GM19324 (cell line): ENCODE measurements around the gene SERPINE2.
"Not testable (repeated sequence)": the region's sequence is repeated elsewhere in the genome, so short reads cannot be mapped to it uniquely, and the experiment has no call there.

Experiments
- ATAC-seq: cut with Tn5 transposase; IDR thresholded peaks from one replicate; pipeline ENCODE4 v1.9.1; 2021; ENCODE audit warnings: mild to moderate bottlenecking, moderate library complexity; ENCODE audit not compliant: unreplicated experiment, low FRiP score

The SERPINE2 gene

DNA sequence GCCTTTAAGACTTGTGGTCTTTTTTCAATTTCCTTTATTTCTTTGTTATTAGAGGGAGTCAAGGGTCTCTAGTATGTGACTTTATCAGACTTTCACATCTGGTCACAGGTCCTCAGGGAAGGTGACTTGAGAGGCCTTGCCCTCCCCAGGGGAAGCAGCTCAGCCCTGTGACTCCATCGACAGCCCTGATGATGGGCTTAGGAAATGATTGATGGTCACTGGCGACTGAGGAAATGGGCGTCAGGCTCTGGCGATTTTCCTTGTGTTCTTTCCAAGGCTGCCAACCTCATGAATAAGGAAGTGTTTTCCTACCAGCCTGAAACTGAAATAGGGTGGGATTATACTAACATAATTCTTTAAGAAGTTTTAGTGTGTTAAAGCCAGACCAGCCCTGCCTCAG lies 21.1 kb downstream of the SERPINE2 start:
- no peak for ATAC-seq

DNA sequence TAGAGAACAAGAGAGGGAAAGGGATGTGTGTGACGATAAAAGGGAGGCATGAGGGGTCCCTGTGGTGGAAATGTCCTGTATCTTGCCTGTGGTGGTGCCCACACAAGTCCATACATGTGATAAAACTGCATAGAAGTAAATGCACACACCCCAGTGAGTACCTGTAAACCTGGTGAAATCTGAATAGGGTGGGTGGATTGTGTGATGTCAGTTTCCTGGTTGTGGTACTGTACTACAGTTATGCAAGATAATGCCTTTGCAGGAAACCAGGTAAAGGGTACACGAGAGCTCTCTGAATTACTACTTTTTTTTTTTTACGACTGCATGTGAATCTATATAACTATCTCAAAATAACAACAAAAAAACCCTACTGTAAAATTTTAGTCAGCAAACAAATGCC lies 22.1 kb downstream of the SERPINE2 start:
- ATAC-seq = no peak

DNA sequence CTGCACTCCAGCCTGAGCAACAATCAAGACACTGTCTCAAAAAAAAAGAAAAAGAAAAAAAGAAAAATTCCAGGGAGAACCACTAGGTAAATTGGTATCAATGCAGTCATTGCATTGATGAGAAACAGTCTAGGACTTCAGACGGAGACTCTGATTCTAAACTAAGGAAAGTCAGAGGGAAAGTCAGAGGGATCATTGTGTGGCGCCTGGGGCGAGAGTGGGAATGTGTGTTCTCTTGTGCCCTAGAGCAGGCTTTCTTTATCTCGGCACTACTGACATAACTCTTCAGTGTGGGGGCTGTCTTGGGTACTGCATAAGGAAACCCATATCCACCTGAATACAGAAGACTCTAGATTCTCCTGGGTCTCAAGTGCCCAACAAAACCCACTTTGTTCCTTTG lies 24.8 kb downstream of the SERPINE2 start:
- no peak for ATAC-seq

DNA sequence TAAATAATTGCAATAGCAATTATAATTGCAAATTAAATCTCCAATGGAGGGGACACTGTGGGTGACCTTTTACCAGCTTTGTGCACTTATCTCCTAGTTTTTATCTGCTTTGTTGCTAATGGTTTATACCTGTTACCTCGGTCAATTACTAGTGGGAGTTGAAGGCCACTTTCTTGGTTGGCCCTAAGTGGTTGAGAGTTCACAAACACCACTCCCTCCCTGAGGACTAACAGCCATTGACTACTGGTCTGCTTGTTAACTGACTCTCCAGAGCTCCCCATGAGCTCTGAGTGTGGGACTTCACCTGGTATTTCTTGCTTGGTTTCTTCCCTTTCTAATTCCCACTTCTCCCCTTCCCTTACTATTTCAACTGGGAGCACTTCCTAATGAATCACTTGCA lies 27.2 kb downstream of the SERPINE2 start:
- no peak for ATAC-seq

DNA sequence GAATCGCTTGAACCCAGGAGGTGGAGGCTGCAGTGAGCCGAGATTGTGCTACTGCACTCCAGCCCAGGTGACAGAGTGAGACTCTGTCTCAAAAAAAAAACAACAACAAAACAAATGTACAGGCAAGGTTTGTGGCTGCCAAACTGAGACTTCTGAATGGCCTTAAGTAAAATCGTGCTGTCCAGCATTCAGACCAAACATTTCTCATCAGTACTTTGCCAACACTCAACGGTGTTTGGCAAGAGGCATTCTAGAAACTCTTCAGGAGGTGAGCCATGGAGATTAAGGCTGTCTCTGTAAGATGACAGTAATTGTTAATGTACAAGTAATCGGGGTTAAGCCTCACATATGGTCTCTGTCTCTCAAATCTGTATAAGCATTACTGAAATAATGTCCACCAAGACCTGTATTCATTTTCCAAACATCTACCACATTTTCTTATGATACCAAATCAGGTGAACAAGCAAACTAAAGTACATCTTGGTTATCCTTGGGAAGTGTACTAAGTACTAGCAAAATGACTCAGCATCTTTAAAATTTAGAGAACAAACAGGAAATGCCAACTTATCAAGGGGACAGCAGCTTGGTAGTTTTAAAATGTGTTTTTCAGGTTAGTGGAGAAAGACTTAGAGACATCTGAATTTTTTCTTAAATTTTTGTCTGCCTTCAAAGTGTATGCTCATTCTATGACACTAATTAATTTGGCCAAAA lies 29.3 kb downstream of the SERPINE2 start:
- no peak for ATAC-seq

DNA sequence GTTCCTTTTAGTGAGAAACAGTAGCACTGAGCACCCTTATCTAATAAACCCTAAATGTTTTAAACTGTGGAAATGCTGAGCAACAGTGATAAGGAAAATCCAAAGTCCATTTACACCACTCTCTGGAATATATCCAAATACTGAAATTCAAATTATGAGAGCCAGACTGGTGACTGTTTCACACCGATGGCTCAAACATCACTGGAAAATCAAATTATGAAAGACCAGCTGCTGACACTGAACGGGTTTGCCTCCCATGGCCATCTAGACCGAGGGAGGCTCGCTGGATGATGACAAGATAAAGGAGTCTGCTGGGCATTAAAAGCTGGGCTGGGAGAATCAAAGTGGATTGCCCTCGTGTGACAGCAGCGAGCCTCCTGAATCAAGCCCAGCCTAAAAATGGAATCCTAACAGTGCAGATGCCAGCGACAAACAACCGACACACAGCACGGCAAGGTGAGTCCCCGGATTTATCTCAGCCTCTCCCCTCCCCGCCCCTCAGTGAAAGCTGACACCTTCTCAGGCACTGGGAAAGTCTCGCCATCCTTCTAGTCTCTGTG lies 30.3 kb downstream of the SERPINE2 start:
- ATAC-seq = no peak

DNA sequence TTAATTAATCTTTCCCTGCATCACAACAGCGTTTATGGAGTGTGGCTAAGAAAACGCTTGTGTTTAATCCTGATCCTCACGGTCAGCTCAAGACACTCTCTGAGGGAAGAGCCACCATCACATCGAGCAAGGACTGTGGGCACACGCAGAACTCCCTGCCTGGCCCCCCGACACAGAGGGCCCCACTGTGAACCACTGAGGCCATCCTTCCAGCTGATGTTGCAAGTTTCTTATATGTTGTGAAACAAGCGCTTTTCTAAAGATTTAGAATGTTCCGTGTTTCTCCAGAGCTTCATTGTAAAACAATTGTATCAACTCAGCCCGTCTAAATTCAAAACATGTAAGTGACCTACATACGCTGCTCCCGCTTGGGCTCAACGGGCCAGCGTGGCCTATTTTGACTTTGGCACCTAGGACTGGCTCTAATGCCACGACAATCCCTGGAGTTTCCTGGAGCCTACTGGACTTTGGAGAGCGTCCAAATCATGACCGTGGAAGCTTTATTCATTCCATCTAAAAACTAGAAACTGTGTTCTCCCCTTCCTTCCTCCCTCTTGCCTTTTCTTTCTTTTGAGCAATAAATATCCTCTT lies 34.9 kb downstream of the SERPINE2 start:
- ATAC-seq = no peak

DNA sequence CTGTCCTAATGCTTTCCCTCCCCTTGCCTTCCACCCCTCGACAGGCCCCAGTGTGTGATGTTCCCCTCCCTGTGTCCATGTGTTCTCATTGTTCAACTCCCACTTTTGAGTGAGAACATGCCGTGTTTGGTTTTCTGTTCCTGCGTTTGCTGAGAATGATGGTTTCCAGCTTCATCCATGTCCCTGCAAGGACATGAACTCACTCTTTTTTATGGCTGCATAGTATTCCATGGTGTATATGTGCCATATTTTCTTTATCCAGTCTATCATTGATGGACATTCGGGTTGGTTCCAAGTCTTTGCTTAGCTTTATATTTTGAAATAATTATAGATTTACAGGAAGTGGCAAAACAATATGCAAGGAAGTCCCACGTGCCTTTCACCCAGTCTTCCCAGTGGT lies 38.4 kb downstream of the SERPINE2 start:
- not testable (repeated sequence) for ATAC-seq

DNA sequence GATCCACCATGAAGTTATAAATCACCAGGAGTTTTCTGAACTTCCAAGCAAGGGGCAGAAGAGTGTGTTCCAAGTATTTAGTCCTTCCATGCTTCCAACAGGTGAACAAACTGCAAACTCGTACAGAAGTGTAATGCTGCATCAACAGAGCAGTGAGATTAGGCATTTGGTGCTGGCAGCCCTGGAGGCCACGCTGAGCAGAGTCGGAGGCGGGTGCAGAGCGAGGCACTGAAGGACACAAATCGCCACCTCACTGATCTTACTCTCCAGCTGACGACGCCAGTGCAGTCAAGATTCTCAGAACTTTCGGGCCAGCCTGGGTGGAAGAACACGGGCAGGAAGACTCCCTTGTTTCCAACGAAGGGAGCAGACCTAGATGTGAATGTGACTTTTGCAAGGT lies 39.2 kb downstream of the SERPINE2 start:
- no peak for ATAC-seq

DNA sequence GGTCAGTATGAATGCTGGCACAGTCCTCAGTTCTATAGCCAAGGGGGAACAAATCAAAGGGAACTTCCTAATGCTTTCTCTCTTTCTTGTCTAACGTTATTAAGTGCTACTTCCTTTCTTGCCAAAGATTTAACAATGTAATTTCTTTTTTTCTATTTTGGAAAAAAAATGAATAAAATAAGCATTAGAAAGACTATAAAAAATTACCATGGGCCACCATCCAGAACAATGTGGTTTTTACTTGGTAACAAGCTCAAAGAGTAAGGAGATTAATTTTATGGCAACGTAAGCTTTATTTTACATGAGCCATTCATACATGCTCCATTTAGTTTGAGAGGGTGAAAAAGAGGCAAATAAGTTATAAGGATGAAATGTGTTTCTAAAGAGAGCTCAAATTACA lies 40.1 kb downstream of the SERPINE2 start:
- no peak for ATAC-seq

DNA sequence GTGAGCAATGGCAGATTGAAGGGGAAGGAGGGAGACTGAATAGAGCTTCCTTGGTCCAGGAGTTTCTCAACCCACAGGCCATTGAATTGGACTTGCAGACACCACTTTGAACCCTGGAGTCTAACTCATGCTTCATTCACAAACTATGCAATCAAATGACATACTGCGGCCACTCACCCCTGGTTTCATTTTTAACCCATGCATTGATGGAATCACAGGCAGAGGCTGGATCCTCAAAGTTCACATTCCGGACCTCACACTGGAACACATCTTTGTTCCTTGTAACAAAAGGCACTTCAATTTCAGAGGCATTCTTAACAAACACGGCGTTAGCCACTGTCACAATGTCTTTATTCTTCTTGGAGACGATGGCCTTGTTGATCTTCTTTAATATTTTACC lies 41.1 kb downstream of the SERPINE2 start:
- ATAC-seq = no peak

DNA sequence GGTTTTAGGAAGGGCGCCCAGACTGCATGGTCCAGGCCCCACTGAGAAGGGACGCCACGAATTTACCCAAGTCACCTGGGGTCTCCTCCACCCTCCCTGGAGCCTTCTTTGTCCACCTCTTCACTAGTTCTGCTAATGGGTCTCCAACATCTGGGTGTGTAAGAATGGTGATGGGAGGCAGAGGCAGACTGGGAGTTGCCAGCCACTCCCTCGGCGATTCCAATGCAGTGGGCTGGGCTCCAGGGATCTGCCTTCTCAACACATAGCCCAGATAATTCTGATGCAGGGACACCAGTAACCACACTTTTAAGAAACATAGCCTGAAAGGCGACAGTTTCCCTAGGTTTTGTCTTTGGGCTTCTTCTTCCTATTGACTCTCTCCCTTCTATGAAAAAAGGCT lies 42.7 kb downstream of the SERPINE2 start:
- ATAC-seq = no peak

DNA sequence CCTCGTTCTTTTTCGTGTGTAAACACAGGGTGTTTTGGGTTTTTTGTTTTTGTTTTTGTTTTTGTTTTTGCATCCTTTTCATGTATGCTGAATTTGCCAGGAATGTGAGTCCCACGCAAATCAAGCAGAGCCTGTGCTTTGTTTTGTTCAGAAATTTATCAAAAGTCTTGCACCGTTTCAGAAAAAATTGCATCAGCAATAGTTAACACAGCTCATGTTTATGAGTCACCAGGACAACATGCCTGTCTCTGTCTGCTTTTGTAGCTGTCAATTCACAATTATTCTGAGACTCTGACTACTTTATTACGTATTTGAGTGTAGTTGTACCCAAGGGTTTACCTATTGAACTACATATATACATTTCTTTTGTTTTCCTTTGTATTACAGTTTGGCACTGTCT lies 43.5 kb downstream of the SERPINE2 start:
- no peak for ATAC-seq

DNA sequence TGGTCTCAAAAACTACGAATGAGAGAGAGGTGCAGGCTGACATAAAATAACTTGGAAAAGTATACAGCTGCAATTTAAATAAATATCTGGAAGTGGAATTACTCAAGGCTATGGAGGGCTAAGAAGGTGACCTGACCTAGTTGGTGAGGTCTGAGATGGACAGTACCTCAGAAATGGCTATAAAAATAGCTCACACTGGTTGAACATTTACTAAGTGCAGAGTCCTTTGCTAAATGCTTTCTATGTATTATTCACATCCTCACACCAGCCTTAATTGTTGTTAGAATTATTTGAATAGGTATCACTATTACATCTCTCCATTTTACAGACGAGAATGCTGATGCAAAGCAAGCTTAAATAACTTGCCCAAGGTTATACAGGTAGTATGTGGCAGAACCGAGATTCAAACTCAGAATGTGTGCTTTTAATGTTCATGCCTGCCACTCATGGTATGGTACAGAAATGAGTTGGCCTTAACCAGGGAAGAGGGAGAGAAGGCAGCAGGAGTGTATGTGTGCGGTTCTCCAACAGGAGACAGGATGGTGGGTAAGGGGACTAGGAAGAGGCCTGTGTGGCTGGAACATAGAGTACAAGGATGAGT lies 44.4 kb downstream of the SERPINE2 start:
- ATAC-seq = no peak

DNA sequence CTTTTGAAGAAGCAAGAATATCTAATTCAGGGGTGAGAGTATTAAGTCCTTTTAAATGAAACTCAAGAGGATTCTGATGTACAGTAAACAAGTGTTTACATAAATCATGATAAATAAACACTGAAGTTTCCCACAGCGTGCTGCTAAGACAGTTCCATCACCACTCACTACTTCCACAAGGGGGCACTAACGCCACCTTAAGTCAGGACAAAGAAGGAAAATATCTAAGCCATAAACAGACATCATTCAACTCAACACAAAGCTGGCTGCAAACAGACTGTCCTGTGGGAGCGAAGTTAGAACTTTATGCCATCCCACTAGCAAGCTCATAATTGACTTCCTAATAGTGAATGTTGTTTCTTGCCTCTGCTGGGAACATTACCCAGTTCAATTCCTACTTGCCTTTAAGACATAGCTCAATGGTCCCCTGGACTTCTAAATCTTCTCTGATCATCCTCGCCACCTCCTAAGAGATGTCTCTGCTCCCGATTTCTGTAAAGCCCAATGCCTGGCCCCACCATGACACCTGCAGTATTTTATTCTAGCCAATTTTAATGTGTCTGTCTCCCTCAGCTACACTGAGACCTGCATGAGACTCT lies 45.4 kb downstream of the SERPINE2 start:
- ATAC-seq = peak; percentile 60

DNA sequence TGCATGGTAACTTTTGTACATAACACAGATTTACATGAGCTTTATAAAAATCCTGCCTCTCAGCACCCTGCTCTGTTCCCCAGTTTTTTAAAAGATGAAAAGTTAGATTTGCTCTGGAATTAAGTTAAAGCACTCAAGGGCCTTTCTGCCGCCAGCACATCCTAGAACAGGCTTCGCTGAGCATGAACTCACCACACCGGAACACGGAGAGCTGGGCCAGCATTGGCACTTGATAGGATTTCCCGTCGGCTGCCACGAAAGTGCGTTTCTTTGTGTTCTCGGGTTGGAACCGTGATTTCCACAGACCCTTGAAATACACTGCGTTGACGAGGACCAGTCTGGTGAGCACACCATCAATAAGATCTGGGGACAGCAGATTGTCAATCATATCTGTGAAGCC lies 47.5 kb downstream of the SERPINE2 start:
- no peak for ATAC-seq

DNA sequence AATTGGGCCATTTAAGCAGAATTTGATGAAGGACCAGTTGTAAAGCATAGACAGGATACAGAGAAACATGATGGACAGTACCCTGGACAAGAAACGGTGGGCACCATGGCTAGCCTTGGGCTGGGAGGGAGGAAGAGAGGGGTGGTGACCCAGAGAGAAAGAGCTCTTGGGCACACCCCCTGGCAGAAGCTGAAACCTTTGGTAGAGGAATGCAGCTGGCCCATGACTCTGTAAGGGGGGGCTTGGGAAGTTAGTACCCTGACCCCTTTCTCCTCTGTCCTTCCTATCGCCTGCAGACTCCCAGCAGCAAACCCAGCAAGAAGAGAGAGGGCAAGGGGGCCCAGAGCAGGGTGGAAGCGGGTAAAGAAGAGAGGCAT lies 49.2 kb downstream of the SERPINE2 start:
- no peak for ATAC-seq

DNA sequence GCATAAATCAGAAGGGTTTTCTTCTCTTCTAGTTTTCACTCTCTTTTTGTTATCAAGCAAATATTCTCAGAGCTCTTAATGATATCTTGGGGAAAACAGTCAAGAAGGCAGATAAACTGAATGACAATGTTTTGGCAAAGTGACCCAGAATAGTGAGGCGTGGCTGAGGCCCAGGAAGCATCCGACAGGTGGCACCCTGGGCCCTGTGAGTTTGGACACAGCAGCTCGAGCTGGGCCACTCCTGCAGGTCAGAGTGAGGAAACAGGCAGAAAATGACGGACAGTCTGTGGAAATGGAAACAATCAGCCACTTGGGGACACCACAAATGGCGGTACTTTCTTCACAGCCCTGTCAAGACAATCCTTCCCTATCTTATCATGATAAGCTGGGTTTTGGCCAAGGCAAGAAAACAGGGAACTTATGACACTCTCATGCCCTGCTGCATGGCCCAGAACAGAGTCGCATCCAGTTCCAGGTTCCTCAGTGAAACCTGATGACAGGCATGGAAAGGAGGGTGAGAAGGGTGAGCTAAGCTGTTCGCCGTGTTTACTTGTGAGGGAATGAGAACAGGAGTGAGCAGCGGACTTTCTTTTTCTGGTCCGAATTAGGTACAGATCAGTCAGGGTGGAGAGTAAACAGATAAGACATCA lies 49.8 kb downstream of the SERPINE2 start:
- ATAC-seq = no peak

DNA sequence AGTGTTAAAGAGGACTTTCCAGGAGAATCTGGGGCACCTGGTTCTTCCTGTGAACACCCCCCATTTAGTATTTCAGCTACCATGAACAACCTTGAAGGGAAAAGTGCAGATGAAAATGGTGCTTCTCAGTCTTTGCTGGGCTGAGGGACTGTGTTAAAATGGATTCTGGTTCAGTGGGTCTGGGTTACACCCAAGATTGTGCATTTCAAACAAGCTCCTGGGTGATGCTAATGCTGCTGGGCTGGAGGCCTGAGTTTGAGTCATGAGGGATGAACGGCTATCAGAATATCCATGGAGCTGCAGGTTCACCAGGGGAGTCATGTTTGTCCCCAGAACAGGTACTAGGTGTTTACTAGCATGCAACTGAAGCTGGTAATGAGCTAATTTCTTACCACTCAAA lies 57.8 kb downstream of the SERPINE2 start:
- no peak for ATAC-seq

DNA sequence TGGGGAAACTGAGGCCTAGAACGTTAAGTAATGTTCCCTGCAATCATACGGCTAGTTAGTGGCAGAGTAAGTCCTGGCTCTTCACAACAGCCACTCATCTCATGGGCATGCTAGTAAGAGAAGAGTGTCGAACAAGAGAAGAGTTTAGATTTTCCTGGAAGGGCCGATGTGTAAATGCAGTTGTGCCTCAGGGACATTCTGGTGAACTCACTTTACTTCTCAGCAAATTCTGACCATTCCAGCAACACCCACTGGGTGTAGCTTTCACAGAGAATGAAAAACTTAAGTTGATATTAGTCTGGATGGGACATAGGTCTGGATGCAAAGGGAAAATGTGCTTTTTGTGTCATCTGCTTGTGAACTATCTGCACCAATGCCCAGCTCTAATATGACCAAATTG lies 58.3 kb downstream of the SERPINE2 start:
- ATAC-seq = no peak

DNA sequence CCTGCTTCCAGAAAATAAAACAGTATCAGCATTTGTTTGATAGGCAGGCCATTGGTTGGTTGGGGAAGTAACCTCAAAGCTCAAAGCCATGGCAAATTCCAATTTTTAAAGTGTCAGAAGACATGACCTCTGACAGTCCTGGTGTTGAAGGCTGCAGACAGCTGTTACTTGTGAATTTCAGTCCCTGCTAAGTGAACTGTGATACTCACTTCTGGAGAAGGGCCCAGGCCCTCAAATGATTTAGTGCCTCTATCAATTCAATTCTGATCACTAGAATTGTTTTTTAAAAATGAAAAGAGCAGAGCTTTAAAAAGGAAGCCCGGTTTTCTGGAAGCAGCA lies 58.7 kb downstream of the SERPINE2 start:
- no peak for ATAC-seq
